HUDEP-2 (cell line): ENCODE data around the gene FAT2.
A peak's percentile ranks its signal among the peaks of the same experiment; 100 is the strongest.
"Not testable (repeated sequence)": the region's sequence is repeated elsewhere in the genome, so short reads cannot be mapped to it uniquely, and the experiment has no call there.

Source experiments
- DNase-seq, 76 experiments: peaks; one replicate each; lab custom pipeline; 2025; ENCODE audit not compliant: unreplicated experiment in 76 of 76; lab: John Stamatoyannopoulos, UW

Gene FAT2

DNA sequence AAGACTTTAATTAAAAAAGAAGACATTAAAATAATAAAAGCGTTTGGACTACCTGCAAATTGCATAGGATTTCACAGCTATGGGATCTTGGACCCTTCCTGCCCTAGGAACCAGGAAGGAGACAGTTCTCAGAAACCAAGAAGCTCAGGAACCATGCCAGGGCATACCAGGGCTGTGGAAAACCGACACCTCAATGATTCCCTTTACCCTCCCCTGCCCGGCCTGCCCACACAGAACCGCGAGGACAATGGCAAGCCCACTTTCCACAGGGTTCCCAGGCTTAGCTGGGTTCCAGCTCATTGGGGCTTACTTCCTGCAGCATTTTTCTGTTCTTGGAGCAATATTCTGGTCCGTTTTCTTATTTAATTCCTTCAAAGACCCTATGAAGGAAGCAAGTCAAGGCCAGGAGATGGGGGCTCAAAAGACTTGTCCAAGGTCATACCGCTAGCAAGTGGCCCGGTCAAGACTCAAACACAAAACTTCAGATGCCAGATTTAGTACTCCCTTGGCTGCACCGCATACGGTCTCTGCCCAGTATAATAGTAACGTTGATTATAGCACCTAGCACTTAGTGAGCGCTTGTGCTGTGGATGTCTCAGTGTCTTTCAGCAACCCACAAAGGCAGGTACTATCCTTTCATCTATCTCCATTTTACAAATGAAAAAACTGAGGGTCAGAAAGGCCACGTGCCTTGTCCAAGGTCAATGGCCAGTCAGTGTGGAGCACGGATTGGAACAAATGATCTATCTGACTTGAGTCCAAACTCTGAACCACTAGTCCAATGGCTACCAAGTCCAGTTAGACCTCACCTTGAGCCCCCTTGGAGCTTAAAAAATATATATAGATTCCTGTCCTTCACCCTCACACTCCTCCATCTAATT lies 6.8 kb downstream of the FAT2 start:
- no peak for DNase-seq

- DNase-seq = no peak
These were observed 9.1 kb downstream of the FAT2 start for GRCh38 chr5:151581812-151582583.

DNA sequence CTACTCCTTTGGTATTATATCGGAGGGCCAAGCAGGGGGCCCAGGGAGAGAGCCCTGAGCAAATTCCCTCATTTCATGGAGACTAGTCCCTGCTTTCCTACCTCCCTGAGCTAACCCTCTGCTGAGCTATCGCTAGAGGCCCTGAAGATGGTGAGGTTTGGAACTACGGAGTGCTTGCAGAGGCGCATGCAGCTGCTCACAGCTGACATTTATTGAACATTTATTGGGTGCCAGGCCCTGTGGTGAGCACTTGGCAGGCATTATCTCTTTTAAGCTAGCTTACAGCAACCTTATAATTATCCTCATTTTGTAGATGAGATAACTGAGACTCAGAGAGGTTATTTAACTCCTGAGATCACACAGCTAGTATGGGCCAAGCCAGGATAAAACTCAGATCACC lies 9.8 kb downstream of the FAT2 start:
- DNase-seq = no peak

DNA sequence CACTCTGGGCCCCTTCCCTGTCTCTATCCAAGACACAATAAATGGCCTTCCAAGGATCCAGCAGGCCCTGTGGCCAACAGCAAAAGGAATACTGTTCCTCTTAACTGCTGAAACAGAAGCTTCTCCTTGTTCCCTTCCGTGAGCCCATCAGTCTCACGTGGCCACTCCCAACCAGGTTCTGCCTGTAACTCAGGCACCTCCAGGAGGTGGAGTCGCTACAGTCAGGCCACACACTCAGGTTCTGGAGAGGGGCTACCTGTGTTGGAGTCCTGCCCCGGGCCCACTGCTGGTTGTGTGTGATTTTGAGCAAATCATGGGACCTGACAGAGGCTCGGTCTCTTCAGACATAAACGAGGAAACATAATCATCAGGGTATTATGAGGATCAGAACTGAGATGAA lies 10.3 kb downstream of the FAT2 start:
- no peak for DNase-seq

GRCh38 chr5:151580239-151580638 lies 10.9 kb downstream of the FAT2 start:
- no peak for DNase-seq

DNA sequence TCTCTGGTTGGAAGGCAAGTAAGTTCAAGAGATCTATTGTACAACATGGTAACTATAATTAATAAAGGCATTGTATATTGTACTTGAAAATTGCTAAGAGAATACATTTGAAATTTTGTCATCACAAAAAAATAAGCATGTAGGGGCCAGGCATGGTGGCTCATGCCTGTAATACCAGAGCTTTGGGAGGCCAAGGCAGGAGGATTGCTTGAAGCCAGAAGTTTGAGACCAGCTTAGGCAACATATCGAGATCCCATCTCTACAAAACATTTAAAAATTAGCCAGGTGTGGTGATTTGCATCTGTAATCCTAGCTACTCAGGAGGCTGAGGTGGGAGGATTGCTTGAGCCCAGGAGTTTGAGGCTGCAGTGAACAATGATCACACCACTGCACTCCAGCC lies 12.0 kb downstream of the FAT2 start:
- DNase-seq = not testable (repeated sequence)

DNA sequence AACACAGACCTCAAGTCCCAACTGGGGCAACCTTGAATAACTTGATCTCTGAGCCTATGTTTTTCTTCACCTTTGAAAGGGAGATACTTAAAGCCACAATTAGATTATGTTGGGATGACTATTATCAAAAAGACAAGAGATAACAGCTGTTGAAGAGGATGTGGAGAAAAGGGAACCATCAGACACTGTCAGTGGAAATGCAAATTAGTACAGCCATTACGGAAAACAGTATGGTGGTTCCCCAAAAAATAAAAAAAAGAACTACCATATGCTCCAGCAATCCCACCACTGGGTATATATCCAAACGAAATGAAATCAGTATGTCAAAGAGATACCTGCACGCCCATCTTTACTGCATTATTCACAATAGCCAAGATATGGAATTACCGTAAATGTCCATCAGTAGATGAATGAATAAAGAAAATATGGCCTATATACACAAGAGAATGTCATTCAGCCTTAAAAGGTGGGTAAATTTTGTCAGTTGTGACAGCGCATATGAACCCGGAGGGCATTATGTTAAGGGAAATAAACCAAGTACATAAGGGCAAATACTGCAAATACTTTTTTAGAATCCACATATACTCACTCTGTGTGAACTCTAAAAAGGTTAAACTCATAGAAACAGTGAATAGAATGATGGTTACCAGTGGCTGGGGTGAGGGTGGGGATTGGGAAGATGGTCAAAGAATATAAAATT lies 12.7 kb downstream of the FAT2 start:
- no peak for DNase-seq

DNA sequence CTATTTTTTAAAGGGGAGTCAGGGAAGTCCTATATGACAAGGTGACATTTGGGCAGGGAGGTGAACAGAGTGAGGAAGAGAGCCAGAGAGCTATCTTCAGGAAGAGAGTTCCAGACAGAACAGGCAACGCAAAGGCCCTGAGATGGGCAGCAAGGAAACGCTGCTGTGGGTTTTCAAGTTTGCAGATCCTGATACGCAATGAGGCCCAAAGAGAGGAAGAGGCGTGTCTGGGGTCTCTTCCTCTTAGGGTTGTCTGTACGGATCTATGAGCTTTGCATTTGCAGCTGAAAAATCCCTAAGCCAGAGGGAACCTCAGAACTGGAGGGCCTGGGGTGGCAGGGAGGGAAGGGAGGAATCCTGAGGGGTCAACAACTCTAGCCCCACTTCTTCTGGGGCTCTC lies 13.6 kb downstream of the FAT2 start:
- no peak for DNase-seq

GRCh38 chr5:151574444-151574996 lies 16.6 kb downstream of the FAT2 start:
- DNase-seq = no peak

GRCh38 chr5:151572657-151573368 lies 18.3 kb downstream of the FAT2 start:
- no peak for DNase-seq

DNA sequence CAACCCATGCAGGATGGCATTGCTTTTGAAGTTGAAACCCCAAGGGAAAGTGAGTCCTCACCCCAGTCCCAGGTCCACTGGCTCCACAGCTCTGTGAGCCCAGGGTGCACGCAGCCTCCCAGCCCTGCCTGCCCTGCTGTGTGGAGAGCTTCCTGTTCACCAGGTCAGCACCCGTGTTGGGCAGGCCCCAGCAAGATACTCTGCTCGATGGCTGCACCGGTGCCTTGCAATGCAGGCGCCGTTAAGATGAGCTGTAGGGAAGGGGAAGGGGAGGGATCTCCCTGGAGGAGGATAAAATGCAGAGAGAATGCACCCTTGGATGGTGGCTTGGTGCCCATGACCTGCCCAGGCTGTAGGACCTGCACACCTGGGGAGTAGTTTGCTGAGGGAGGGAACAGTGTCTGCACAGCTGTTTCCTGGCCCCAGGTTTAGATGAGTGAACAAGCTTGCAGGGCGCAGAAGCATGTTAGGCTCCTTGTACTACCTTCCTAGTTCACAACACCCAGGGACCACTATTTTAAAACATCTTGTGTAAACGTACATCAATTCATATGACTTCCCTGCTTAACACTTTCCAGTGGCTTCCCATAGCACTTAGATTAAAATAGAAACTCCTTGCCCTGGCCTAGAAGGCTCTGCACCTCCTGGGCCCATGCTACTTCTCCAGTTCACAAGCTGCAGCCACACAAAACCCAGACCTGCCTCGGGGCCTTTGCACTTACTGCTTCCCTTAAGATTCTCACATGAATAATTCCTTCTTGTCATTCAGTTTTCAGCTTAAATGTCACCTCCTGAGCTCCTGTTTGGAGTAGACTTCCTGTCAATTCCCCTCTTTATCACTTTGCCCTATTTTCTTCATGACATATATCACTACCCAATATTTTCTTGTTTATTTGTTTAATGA lies 19.6 kb downstream of the FAT2 start:
- DNase-seq = no peak

DNA sequence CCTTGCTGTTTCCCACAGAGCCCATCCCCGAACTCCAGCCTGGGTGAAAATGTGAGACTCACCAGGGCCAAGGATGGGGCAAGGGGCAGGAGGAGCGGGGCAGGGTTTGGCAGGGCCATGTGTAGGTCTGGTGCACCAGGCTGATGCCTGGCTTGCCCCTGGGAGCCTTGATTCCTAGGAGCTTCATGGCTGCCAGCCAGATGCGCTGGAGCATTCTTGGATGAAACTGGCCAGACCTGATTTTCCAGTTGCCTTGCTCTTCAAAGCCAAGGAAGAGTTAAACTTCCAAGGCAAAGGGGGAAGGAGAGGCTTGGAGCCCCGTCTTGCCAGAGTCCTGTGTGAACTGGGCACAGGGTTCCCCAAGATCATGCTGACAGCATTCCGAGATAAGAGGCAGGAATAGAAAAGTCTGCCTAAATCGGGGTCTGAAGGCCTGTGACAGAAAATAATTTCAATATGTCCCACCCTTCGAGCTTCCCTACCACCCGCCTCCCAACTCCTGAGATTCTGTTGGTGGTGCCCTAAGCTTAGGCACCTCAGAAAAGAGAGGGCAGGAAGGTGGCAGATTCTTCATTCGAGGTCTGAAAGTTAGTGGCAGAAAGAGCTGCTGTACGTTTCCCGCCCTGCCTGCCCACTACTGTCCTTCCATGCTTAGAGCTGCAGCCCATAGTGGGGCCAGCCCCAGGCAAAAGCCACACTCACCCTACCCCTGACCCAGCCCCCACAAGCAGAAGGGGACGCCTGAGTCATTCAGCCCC lies 20.4 kb downstream of the FAT2 start:
- DNase-seq = no peak

DNA sequence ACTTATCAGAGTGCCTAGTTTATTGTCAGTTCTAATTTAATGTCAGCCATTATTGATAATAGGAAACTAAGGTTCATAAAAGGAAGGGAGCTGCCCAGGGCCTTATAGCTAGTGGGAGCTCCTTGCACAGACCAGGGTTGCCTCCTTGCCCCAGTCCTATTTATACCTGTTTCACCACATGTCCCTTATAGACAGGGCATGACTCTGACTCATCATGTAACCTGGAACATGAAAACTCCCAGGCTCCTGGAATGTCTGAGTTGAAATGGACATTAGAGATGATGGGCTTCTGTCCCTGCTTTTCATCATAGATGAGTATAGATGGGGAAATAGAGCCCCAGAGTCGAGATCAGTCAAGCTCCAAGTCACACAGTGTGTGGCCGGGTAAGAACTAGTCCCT lies 21.1 kb downstream of the FAT2 start:
- no peak for DNase-seq

- peak in 66 of 76 experiments; percentile 4 to 81 (median 42) for DNase-seq
These were observed 21.7 kb downstream of the FAT2 start for GRCh38 chr5:151569132-151570046.

- no peak for DNase-seq
These were observed 23.1 kb downstream of the FAT2 start for GRCh38 chr5:151568036-151568435.

- DNase-seq = no peak
These were observed 25.2 kb downstream of the FAT2 start for GRCh38 chr5:151565971-151566370.

GRCh38 chr5:151562019-151562707 lies 29.0 kb downstream of the FAT2 start:
- DNase-seq = no peak
